ENCODE results near the gene SYT12. TPM values are rescaled to one million over a fixed set of nuclear protein-coding genes. Genes with fewer than 3 reads are reported as not detected.

Gene SYT12
- total RNA-seq, 1 experiment from 2014 or later, result 1.9 TPM

DNA sequence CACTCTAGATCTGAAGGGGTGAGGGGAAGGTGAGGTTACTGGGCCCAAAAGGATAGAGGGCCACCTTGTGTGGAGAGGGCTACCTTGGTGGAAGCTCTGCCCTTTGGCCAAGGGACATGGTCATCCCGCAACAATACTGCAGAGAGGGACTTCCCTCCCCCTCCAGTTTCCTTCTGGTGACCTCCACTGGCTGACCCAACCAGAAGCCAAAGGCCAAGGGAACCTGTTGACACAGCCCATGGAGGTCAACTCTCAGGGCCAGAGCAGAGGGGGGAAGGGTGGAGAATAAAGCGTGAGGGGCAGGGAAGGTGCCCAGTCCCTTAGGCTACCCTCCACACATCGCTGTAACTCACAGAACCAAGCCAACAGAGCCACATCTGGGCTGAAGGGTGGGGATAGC lies 18.7 kb downstream of the SYT12 start:
- no peak overlapping the region for H2BK120ac ChIP-seq (ENCODE audit: low read depth, low read length, poor library complexity, severe bottlenecking)
- H3K23me2 ChIP-seq (ENCODE audit: insufficient read length, low read depth, low read length, poor library complexity, severe bottlenecking), result peaks cover 3% of the 10 kb centered on the region
- no peak overlapping the region for H2BK20ac ChIP-seq (ENCODE audit: low read depth, low read length, poor library complexity, severe bottlenecking)
- Mint-ChIP-seq H3K27ac (peak overlapping the region in 1 of 3 experiments; percentile 33; a peak in 1 of 7 replicates), H3K9me3 (no peaks in the 10 kb centered on the region), H3K27me3 (ENCODE audit: low read depth) (no peaks in the 10 kb centered on the region; the same call in 1 of the 2 replicates), H3K4me3 (no peak overlapping the region), H3K36me3 (ENCODE audit: insufficient read depth in 1 of 3, low read depth in 3 of 3) (no peaks in the 10 kb centered on the region), H3K4me1 (peaks cover 0 to 9% of the 10 kb centered on the region in 2 experiments; a peak in 1 of 4 replicates)
- no peak overlapping the region for H3K14ac ChIP-seq (ENCODE audit: insufficient read depth, low read length)
- H2BK5ac ChIP-seq (ENCODE audit: insufficient read length, low read length), result no peak overlapping the region
- H3K9me3 ChIP-seq (ENCODE audit: control insufficient read depth, low read depth, low read length), result no peaks in the 10 kb centered on the region
- H3K27me3 ChIP-seq (ENCODE audit: insufficient read depth, low read length), result no peaks in the 10 kb centered on the region
- TF ChIP-seq, protein P1, sequence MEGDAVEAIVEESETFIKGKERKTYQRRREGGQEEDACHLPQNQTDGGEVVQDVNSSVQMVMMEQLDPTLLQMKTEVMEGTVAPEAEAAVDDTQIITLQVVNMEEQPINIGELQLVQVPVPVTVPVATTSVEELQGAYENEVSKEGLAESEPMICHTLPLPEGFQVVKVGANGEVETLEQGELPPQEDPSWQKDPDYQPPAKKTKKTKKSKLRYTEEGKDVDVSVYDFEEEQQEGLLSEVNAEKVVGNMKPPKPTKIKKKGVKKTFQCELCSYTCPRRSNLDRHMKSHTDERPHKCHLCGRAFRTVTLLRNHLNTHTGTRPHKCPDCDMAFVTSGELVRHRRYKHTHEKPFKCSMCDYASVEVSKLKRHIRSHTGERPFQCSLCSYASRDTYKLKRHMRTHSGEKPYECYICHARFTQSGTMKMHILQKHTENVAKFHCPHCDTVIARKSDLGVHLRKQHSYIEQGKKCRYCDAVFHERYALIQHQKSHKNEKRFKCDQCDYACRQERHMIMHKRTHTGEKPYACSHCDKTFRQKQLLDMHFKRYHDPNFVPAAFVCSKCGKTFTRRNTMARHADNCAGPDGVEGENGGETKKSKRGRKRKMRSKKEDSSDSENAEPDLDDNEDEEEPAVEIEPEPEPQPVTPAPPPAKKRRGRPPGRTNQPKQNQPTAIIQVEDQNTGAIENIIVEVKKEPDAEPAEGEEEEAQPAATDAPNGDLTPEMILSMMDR (conservative IDR thresholded peaks at IDR 0.05), result no peak
- H4K91ac ChIP-seq (ENCODE audit: insufficient read length, low read depth, low read length), result no peak overlapping the region
- H3K79me1 ChIP-seq (ENCODE audit: insufficient read depth, low read depth, low read length, poor library complexity, severe bottlenecking), result no peaks in the 10 kb centered on the region
- H2AFZ ChIP-seq (ENCODE audit: low read length), result no peak overlapping the region
- H3K9ac ChIP-seq (ENCODE audit: extremely low read depth, insufficient read length, low read length), result no peak overlapping the region
- no peaks in the 10 kb centered on the region for H3K79me2 ChIP-seq (ENCODE audit: insufficient read depth, low read length)
- H2BK12ac ChIP-seq (ENCODE audit: insufficient read length, low read depth, low read length), result no peak overlapping the region
- no peaks in the 10 kb centered on the region for H4K20me1 ChIP-seq (ENCODE audit: control insufficient read depth, insufficient read depth, insufficient read length)
- no peak overlapping the region for H3K56ac ChIP-seq (ENCODE audit: insufficient read length, low read depth, low read length)
- no peak overlapping the region for H3K18ac ChIP-seq (ENCODE audit: insufficient read length, low read depth, low read length)
- no peak overlapping the region for H3T11ph ChIP-seq (ENCODE audit: low read length)
- H3K27ac ChIP-seq (ENCODE audit: insufficient read length, low read depth, low read length), result no peak overlapping the region
- no peak overlapping the region for H4K5ac ChIP-seq (ENCODE audit: insufficient read length, low read depth, low read length)
- no peak overlapping the region for H3K4me2 ChIP-seq (ENCODE audit: insufficient read depth, insufficient read length, low read length)
- no peak overlapping the region for H4K8ac ChIP-seq (replicated peaks; ENCODE audit: insufficient read length, low read depth, low read length)
- no CpG with 5 or more reads among the region's 3 CpGs for WGBS (ENCODE audit: extremely low coverage, insufficient read length, low lambda C conversion rate)
- DNase-seq, result no peak
- no peak overlapping the region for H3K4ac ChIP-seq (ENCODE audit: low read depth, low read length)
- H2AK5ac ChIP-seq (ENCODE audit: insufficient read length, low read length), result no peak overlapping the region
- no peak overlapping the region for H2BK15ac ChIP-seq (ENCODE audit: low read depth, low read length)
- no peak overlapping the region for H3K23ac ChIP-seq (ENCODE audit: insufficient read length, low read depth, low read length)
- no peaks in the 10 kb centered on the region for H3K4me1 ChIP-seq (ENCODE audit: insufficient read depth, low read length)
